IMR-90 (cell line): ENCODE results near the gene APBB3. TPM values are rescaled to one million over a fixed set of nuclear protein-coding genes. Genes with fewer than 3 reads are reported as not detected.

Experiments used
- ATAC-seq: fragments of 200-7000 bp; cut with Tn5 transposase; 2 replicates; pipeline ENCODE4 v1.9.1; 2020; ENCODE audit warnings: low read depth, mild to moderate bottlenecking, moderate library complexity
- BruUV-seq: library from RNA; stranded (reverse); fragments of 400-500 nt; replicated peaks from 2 replicates; lab custom pipeline; 2021; lab: Mats Ljungman, UMichigan
- CTCF ChIA-PET: fragments of 300-600 bp; formaldehyde crosslinking; extraction: SDS; loops from one replicate; lab custom pipeline; 2021; ENCODE audit warnings: antibody characterized with exemption; lab: Yijun Ruan, JAX
- POLR2A ChIA-PET: fragments of 300-600 bp; sonication (Branson Sonifier 250); formaldehyde crosslinking; loops from one replicate; lab custom pipeline; 2022; ENCODE audit warnings: antibody characterized with exemption; ENCODE audit not compliant: unreplicated experiment; lab: Charles Lee
- DNase-seq: peaks from one replicate; pipeline ENCODE4 v3.0.0; 2013
- H2AFZ ChIP-seq: replicated peaks from 2 replicates; pipeline ENCODE3; 2013; ENCODE audit warnings: low read length, mild to moderate bottlenecking; ENCODE audit not compliant: poor library complexity
- H2AK5ac ChIP-seq: 2 replicates; pipeline ENCODE4 v1.6.1; 2013; ENCODE audit warnings: low read depth, low read length, inconsistent platforms
- H2AK9ac ChIP-seq: replicated peaks from 2 replicates; pipeline ENCODE3; 2013; ENCODE audit warnings: mild to moderate bottlenecking, low read depth, low read length, moderate library complexity; ENCODE audit not compliant: poor library complexity
- H2BK120ac ChIP-seq: 2 replicates; pipeline ENCODE4 v1.6.1; 2013; ENCODE audit warnings: low read depth, low read length, inconsistent platforms
- H2BK15ac ChIP-seq: 3 replicates; pipeline ENCODE4 v1.6.1; 2013; ENCODE audit warnings: low read depth, low read length, inconsistent platforms
- H2BK20ac ChIP-seq: 2 replicates; pipeline ENCODE4 v1.6.1; 2013; ENCODE audit warnings: low read depth, mild to moderate bottlenecking, inconsistent platforms, low read length, moderate library complexity
- H2BK5ac ChIP-seq: 2 replicates; pipeline ENCODE4 v1.6.1; 2013; ENCODE audit warnings: mild to moderate bottlenecking, low read depth, low read length, inconsistent platforms; ENCODE audit not compliant: poor library complexity, severe bottlenecking
- H3K14ac ChIP-seq: replicated peaks from 2 replicates; pipeline ENCODE4 v1.6.1; 2013; ENCODE audit warnings: low read depth, low read length, inconsistent platforms
- H3K18ac ChIP-seq: 2 replicates; pipeline ENCODE4 v1.6.1; 2013; ENCODE audit warnings: low read depth, low read length, control low read depth
- H3K23ac ChIP-seq: 2 replicates; pipeline ENCODE4 v1.6.1; 2013; ENCODE audit warnings: low read depth, low read length, inconsistent platforms
- H3K27ac ChIP-seq: 2 replicates; pipeline ENCODE4 v1.5.1; 2013; ENCODE audit warnings: mild to moderate bottlenecking, control low read depth, low read length; ENCODE audit not compliant: insufficient read depth
- H3K27me3 ChIP-seq: 2 replicates; pipeline ENCODE4 v1.6.1; 2013; ENCODE audit warnings: low read length; ENCODE audit not compliant: control insufficient read depth, insufficient read depth
- H3K36me3 ChIP-seq: 2 replicates; pipeline ENCODE4 v1.6.1; 2013; ENCODE audit warnings: low read length, mixed read lengths; ENCODE audit not compliant: control insufficient read depth, insufficient read depth
- H3K4ac ChIP-seq: 2 replicates; pipeline ENCODE4 v1.6.1; 2013; ENCODE audit warnings: low read depth, low read length, inconsistent platforms
- H3K4me1 ChIP-seq: 2 replicates; pipeline ENCODE4 v1.6.1; 2013; ENCODE audit warnings: low read length, mixed read lengths; ENCODE audit not compliant: control insufficient read depth, insufficient read depth
- H3K4me2 ChIP-seq: 2 replicates; pipeline ENCODE4 v1.6.1; 2013; ENCODE audit warnings: low read depth, mild to moderate bottlenecking, control low read depth, low read length, moderate library complexity
- H3K4me3 ChIP-seq: 2 replicates; pipeline ENCODE4 v1.5.1; 2013; ENCODE audit warnings: low read depth, mild to moderate bottlenecking, control low read depth, low read length, moderate library complexity; ENCODE audit not compliant: insufficient read depth
- H3K56ac ChIP-seq: 2 replicates; pipeline ENCODE4 v1.6.1; 2013; ENCODE audit warnings: low read length, inconsistent platforms; ENCODE audit not compliant: insufficient read depth; ENCODE audit errors: extremely low read depth
- H3K79me1 ChIP-seq, 2 experiments: 2 replicates each; pipeline ENCODE4 v1.6.1; 2013; ENCODE audit warnings: low read length in 2 of 2, inconsistent platforms in 1 of 2, low read depth in 1 of 2
- H3K9ac ChIP-seq: 2 replicates; pipeline ENCODE4 v1.6.1; 2013; ENCODE audit warnings: low read depth, low read length, control low read depth
- H3K9me1 ChIP-seq: 2 replicates; pipeline ENCODE4 v1.6.1; 2013; ENCODE audit warnings: low read length, inconsistent platforms; ENCODE audit not compliant: insufficient read depth
- H3K9me3 ChIP-seq: 2 replicates; pipeline ENCODE4 v1.6.1; 2013; ENCODE audit warnings: low read length; ENCODE audit not compliant: control insufficient read depth, insufficient read depth
- H4K20me1 ChIP-seq: 2 replicates; pipeline ENCODE4 v1.6.1; 2013; ENCODE audit warnings: low read length, inconsistent platforms; ENCODE audit not compliant: insufficient read depth
- H4K5ac ChIP-seq: 2 replicates; pipeline ENCODE4 v1.6.1; 2013; ENCODE audit warnings: mild to moderate bottlenecking, low read depth, low read length, control low read depth
- H4K8ac ChIP-seq, 2 experiments: 2 replicates each; pipeline ENCODE4 v1.6.1; 2013; ENCODE audit warnings: low read depth in 2 of 2, low read length in 2 of 2, control low read depth in 1 of 2, inconsistent platforms in 1 of 2
- H4K91ac ChIP-seq: 2 replicates; pipeline ENCODE4 v1.6.1; 2013; ENCODE audit warnings: low read depth, low read length, inconsistent platforms; ENCODE audit not compliant: insufficient read depth
- CHD1 ChIP-seq: IDR thresholded peaks from 2 replicates; pipeline ENCODE4 v1.6.1; 2012; ENCODE audit warnings: low read depth, low read length, improper control_type of control experiment
- FOS ChIP-seq: fragments of 150-350 bp; IDR thresholded peaks from 2 replicates; pipeline ENCODE4 v1.6.1; 2016; ENCODE audit warnings: low read depth, low read length
- MAFK ChIP-seq: IDR thresholded peaks from 2 replicates; pipeline ENCODE4 v1.6.1; 2012; ENCODE audit warnings: low read depth, low read length, improper control_type of control experiment
- MXI1 ChIP-seq: IDR thresholded peaks from 2 replicates; pipeline ENCODE4 v1.6.1; 2012; ENCODE audit warnings: low read depth, mild to moderate bottlenecking, low read length, moderate library complexity, borderline replicate concordance
- POLR2A ChIP-seq: IDR thresholded peaks from 2 replicates; pipeline ENCODE4 v1.6.1; 2012; ENCODE audit warnings: mild to moderate bottlenecking, low read depth, low read length
- RAD21 ChIP-seq: IDR thresholded peaks from 2 replicates; pipeline ENCODE4 v1.6.1; 2012; ENCODE audit warnings: low read length, improper control_type of control experiment
- SMC3 ChIP-seq: fragments of 150-350 bp; IDR thresholded peaks from 2 replicates; pipeline ENCODE4 v1.6.1; 2016; ENCODE audit warnings: low read depth, mild to moderate bottlenecking, antibody characterized with exemption, low read length, moderate library complexity
- WGBS, 2 experiments: methylation state at CpG; one replicate each; pipeline versions ENCODE4 v1.1.5 to v1.1.7; 2013; ENCODE audit warnings: missing lambda C conversion rate in 2 of 2; ENCODE audit not compliant: insufficient read length in 1 of 2; ENCODE audit errors: extremely low coverage in 2 of 2; 5-methylcytosine and 5-hydroxymethylcytosine counted together
- dilution Hi-C: fragments of 300-500 bp; cut with HindIII; formaldehyde crosslinking; loops from one replicate; pipeline ENCODE4 v1.14.3; 2018; ENCODE audit warnings: low sequenced_read_pairs; ENCODE audit not compliant: unreplicated experiment
- in situ Hi-C: fragments of 300-500 bp; cut with MboI; formaldehyde crosslinking; loops from 3 replicates; pipeline ENCODE4 v1.14.3; 2019; ENCODE audit warnings: low sequenced_read_pairs, inconsistent platforms, mixed read lengths
- intact Hi-C: fragments of 100-400 bp; cut with micrococcal nuclease; formaldehyde crosslinking; loops from 2 replicates; pipeline ENCODE4 v1.10.0; 2022
- polyA plus RNA-seq, 3 experiments: library from polyadenylated mRNA; depleted of rRNA; stranded (reverse); fragments of >200 nt; gene quantifications; 2 replicates each; pipeline ENCODE4 v1.2.3, GENCODE V29; 2012; ENCODE audit warnings: low replicate concordance in 1 of 3
- total RNA-seq: library from RNA; depleted of rRNA; stranded (reverse); fragments of >200 nt; gene quantifications from 2 replicates; pipeline ENCODE4 v1.2.3, GENCODE V29; 2012
- TF ChIP-seq, protein P1 (sequence below): fragments of 150-350 bp; IDR thresholded peaks from 2 replicates; pipeline ENCODE4 v1.6.1; 2017; ENCODE audit warnings: mild to moderate bottlenecking, antibody characterized with exemption, low read length, low read depth

APBB3 gene
- total and polyA plus RNA-seq, 2 of the 4 experiments (the other 2 are of a cell fraction): 6.6 to 23.8 TPM

DNA sequence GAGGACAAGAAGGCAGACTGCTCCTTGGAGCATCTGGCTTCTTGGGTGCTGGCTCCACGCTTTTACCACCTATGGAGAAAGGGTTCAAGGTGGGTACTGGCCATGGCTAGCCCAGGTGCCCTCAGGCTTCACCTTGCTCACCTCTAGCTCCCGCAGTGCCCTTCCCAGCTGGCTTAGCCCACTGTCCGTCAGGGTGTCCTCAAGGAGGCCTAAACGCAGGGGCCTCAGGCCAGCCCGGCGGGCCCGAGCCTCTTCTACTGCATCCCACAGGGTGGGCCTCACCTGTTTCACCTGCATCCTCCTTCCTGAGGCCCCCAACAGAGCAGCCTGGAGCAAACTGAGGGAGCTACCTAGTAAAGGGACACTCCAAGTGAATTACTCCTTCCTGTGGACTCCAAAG is 9.3 kb upstream of the APBB3 start:
- DNase-seq (no peak), ATAC-seq (no peak)
- no peaks in the 10 kb centered on the region for H3K27me3 ChIP-seq
- H3K79me1 ChIP-seq: peaks cover 0 to under 1% of the 10 kb centered on the region in 2 experiments; a peak in 2 of 4 replicates
- ChIA-PET CTCF (no interaction called here), POLR2A (interaction anchor here (0.6 kb wide), 1 partner anchor 26 kb away, joined by 4 read pairs; the partner anchor contains the start of gene EIF4EBP3)
- H3K4ac ChIP-seq: no peak overlapping the region
- H3K9me1 ChIP-seq: peaks cover 2% of the 10 kb centered on the region; the same call in 1 of the 2 replicates
- H3K23ac ChIP-seq: no peak overlapping the region
- no TSS peak for BruUV-seq
- H3K18ac ChIP-seq: no peak overlapping the region
- no peak overlapping the region for H3K56ac ChIP-seq
- peaks cover 2% of the 10 kb centered on the region; the same call in 1 of the 2 replicates for H3K36me3 ChIP-seq
- no peak overlapping the region for H3K27ac ChIP-seq
- no peak overlapping the region for H3K9ac ChIP-seq
- H3K9me3 ChIP-seq: no peaks in the 10 kb centered on the region
- H3K14ac ChIP-seq: no peak overlapping the region
- no peak overlapping the region for H2AK5ac ChIP-seq
- dilution Hi-C loops (no loop called here), intact Hi-C loops (no loop called here), in situ Hi-C loops (no loop called here)
- no peaks in the 10 kb centered on the region for H4K20me1 ChIP-seq
- no peak overlapping the region for H2AFZ ChIP-seq
- H2BK15ac ChIP-seq: no peak overlapping the region
- no peak overlapping the region for H3K4me2 ChIP-seq
- H2AK9ac ChIP-seq: no peak overlapping the region
- no peak overlapping the region for H3K4me3 ChIP-seq
- no peak overlapping the region for H2BK5ac ChIP-seq
- no peak overlapping the region for H4K8ac ChIP-seq
- peaks cover 5% of the 10 kb centered on the region; the same call in 1 of the 2 replicates for H3K4me1 ChIP-seq
- WGBS, 2 experiments: 100% methylated on average over 2 of the region's 7 CpGs; no CpG with 5 or more reads in 1 of the 2 experiments
- no peak overlapping the region for H2BK120ac ChIP-seq
- H4K91ac ChIP-seq: no peak overlapping the region
- H2BK20ac ChIP-seq: no peak overlapping the region
- no peak overlapping the region for H4K5ac ChIP-seq
- TF ChIP-seq MAFK: no peak
- TF ChIP-seq RAD21: no peak
- TF ChIP-seq FOS: no peak
- no peak for TF ChIP-seq POLR2A
- TF ChIP-seq CHD1: no peak
- TF ChIP-seq MXI1: no peak
- TF ChIP-seq, protein P1, sequence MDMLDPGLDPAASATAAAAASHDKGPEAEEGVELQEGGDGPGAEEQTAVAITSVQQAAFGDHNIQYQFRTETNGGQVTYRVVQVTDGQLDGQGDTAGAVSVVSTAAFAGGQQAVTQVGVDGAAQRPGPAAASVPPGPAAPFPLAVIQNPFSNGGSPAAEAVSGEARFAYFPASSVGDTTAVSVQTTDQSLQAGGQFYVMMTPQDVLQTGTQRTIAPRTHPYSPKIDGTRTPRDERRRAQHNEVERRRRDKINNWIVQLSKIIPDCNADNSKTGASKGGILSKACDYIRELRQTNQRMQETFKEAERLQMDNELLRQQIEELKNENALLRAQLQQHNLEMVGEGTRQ: no peak
- TF ChIP-seq SMC3: no peak
